ENCODE data around the gene KRT13.

KRT13 gene

GRCh38 chr17:41524261-41524660 is 18.8 kb upstream of the KRT13 start:
- DNase-seq (ENCODE audit: low spot score), result no peak
- in situ Hi-C loops (cut with MboI; ENCODE audit: low pct_unique_long_range_greater_than_20kb, low sequenced_read_pairs, unreplicated experiment), result no loop called here
- TF ChIP-seq, protein P1, sequence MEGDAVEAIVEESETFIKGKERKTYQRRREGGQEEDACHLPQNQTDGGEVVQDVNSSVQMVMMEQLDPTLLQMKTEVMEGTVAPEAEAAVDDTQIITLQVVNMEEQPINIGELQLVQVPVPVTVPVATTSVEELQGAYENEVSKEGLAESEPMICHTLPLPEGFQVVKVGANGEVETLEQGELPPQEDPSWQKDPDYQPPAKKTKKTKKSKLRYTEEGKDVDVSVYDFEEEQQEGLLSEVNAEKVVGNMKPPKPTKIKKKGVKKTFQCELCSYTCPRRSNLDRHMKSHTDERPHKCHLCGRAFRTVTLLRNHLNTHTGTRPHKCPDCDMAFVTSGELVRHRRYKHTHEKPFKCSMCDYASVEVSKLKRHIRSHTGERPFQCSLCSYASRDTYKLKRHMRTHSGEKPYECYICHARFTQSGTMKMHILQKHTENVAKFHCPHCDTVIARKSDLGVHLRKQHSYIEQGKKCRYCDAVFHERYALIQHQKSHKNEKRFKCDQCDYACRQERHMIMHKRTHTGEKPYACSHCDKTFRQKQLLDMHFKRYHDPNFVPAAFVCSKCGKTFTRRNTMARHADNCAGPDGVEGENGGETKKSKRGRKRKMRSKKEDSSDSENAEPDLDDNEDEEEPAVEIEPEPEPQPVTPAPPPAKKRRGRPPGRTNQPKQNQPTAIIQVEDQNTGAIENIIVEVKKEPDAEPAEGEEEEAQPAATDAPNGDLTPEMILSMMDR (IDR thresholded peaks at IDR 0.05; ENCODE audit: extremely low read depth, insufficient read depth, missing control alignments), result no peak

GRCh38 chr17:41523787-41524186 is 18.4 kb upstream of the KRT13 start:
- TF ChIP-seq, protein P1 (IDR thresholded peaks at IDR 0.05; ENCODE audit: extremely low read depth, insufficient read depth, missing control alignments), result no peak
- DNase-seq (ENCODE audit: low spot score), result no peak
- in situ Hi-C loops (cut with MboI; ENCODE audit: low pct_unique_long_range_greater_than_20kb, low sequenced_read_pairs, unreplicated experiment), result no loop called here

GRCh38 chr17:41523225-41523593 is 17.8 kb upstream of the KRT13 start:
- DNase-seq (ENCODE audit: low spot score), result no peak
- in situ Hi-C loops (cut with MboI; ENCODE audit: low pct_unique_long_range_greater_than_20kb, low sequenced_read_pairs, unreplicated experiment), result no loop called here
- TF ChIP-seq, protein P1 (IDR thresholded peaks at IDR 0.05; ENCODE audit: extremely low read depth, insufficient read depth, missing control alignments), result no peak

DNA sequence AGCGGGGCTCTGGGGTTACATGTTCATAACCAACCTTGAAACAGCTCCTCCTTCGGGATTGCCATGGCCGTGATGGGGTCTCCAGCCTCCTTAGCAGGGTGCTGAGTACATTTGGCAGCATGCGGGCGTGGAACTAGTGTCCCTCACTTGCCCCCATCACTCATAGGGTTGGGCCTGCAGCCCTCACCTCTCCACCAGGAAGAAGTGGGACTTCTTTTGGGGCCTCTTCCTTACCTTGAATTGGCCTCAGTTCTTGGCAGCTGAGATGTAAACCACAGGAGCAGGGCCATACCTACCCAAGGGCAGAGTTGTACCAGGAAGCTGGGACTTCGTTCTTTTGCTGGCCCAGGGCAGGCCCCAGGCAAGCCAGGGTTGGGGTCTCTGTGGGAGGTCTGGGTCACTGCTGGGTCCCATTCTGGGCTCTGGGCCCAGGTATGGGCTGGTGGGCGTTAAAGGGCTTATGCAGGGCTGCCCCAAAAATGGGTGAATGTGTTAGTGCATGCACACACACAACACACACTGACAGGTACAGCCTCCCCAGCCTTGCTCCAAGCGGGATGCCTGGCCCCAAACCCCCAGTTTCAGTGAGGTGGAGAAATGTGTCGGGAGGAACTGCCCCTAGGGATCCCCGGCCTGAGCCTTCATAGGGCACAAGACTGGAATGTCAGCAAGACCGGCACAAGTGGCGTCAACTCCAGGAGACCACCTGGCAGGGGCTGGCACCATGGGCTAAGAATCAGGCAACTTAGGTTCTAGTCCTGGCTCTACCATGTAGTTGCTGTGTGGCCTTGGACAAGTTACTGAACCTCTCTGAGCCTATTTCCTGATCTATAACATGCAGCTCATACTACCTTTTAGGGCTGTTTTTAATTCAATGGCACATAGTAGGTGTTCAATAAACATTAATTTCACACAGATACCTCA is 17.2 kb upstream of the KRT13 start:
- in situ Hi-C loops (cut with MboI; ENCODE audit: low pct_unique_long_range_greater_than_20kb, low sequenced_read_pairs, unreplicated experiment), result no loop called here
- TF ChIP-seq, protein P1 (IDR thresholded peaks at IDR 0.05; ENCODE audit: extremely low read depth, insufficient read depth, missing control alignments), result no peak
- no peak for DNase-seq (ENCODE audit: low spot score)

- TF ChIP-seq, protein P1 (IDR thresholded peaks at IDR 0.05; ENCODE audit: extremely low read depth, insufficient read depth, missing control alignments), result no peak
- in situ Hi-C loops (cut with MboI; ENCODE audit: low pct_unique_long_range_greater_than_20kb, low sequenced_read_pairs, unreplicated experiment), result no loop called here
- DNase-seq (ENCODE audit: low spot score), result no peak
Measured at GRCh38 chr17:41521574-41522261, 16.3 kb upstream of the KRT13 start.

DNA sequence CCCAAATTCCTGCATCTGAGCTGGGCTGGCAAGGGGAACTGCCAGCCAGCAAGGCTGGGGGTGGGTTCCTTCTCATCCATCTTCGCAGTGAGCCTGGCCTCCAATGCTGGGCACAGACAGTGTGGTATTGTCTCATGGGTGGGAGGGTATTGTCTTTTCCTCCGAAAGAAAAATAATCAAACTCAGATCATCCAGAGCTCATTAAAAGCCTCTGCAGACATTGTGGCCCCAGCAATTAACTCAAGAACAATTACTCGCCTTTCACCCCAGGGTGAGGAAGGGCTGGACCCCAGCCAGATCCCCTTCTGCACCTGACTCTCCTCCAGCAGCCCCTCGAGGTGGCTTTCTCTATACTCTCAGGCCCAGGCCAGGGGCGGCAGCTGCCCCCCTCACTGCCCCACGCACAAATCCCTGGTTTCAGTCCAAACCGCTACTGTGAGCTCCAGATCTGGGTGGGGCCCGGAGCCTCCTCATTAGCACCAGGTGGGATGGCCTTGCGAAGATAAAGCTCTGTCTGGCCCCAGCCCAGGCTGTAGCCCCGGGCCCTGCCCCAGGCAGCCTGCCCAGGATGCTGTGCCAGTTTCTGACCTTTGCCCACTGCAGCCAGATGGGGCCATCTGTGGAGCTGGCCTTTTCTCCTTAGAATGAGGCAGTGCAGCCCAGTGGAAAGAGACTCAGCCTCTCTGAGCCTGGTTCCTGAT is 15.6 kb upstream of the KRT13 start:
- no peak for DNase-seq (ENCODE audit: low spot score)
- TF ChIP-seq, protein P1 (IDR thresholded peaks at IDR 0.05; ENCODE audit: extremely low read depth, insufficient read depth, missing control alignments), result no peak
- in situ Hi-C loops (cut with MboI; ENCODE audit: low pct_unique_long_range_greater_than_20kb, low sequenced_read_pairs, unreplicated experiment), result no loop called here
